ENCODE results near the gene TBCCD1. TPM values are rescaled to one million over a fixed set of nuclear protein-coding genes. Genes with fewer than 3 reads are reported as not detected.

Gene TBCCD1
- total and polyA plus RNA-seq, 2 of the 8 experiments (the other 6 are each of a cell fraction or from before 2014, with no cell fraction given), result 11.3 to 13.9 TPM

GRCh38 chr3:186570096-186570940 is 3.2 kb upstream of the TBCCD1 start, which contains the start of gene DNAJB11 (continued):
- peak; percentile 93 for TF ChIP-seq TBP (IDR thresholded peaks at IDR 0.05; ENCODE audit: low read depth, low read length)
- TF ChIP-seq RBBP5 (IDR thresholded peaks at IDR 0.05; ENCODE audit: borderline replicate concordance, low read depth, low read length), result 0 out of 2 replicates have a peak, but pooled peaks have one; percentile 40
- no peak for TF ChIP-seq CBX8 (IDR thresholded peaks at IDR 0.05; ENCODE audit: borderline replicate concordance, low read depth, low read length)
- TF ChIP-seq, protein P1, sequence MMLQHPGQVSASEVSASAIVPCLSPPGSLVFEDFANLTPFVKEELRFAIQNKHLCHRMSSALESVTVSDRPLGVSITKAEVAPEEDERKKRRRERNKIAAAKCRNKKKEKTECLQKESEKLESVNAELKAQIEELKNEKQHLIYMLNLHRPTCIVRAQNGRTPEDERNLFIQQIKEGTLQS (IDR thresholded peaks at IDR 0.05; ENCODE audit: insufficient read depth, low read depth, low read length), result peak; percentile 79
- TF ChIP-seq GTF2F1 (IDR thresholded peaks at IDR 0.05; ENCODE audit: borderline replicate concordance, low read depth, low read length), result peak; percentile 62; the same call in 1 of the 2 replicates
- peak; percentile 92 for TF ChIP-seq KDM4A (IDR thresholded peaks at IDR 0.05; ENCODE audit: low read depth, low read length, severe bottlenecking)
- peak in 1 of 2 experiments; percentile 50; a peak in 1 of 4 replicates for TF ChIP-seq HDAC2 (IDR thresholded peaks at IDR 0.05; ENCODE audit: borderline replicate concordance in 1 of 2, low read depth in 2 of 2, low read length in 2 of 2)
- TF ChIP-seq RFX5 (IDR thresholded peaks at IDR 0.05; ENCODE audit: borderline replicate concordance, low read depth, low read length), result no peak
- TF ChIP-seq POLR2AphosphoS5 (IDR thresholded peaks at IDR 0.05; ENCODE audit: low read depth, low read length), result peak; percentile 97
- TF ChIP-seq, protein P2, sequence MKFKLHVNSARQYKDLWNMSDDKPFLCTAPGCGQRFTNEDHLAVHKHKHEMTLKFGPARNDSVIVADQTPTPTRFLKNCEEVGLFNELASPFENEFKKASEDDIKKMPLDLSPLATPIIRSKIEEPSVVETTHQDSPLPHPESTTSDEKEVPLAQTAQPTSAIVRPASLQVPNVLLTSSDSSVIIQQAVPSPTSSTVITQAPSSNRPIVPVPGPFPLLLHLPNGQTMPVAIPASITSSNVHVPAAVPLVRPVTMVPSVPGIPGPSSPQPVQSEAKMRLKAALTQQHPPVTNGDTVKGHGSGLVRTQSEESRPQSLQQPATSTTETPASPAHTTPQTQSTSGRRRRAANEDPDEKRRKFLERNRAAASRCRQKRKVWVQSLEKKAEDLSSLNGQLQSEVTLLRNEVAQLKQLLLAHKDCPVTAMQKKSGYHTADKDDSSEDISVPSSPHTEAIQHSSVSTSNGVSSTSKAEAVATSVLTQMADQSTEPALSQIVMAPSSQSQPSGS (IDR thresholded peaks at IDR 0.05; ENCODE audit: low read length), result peak; percentile 83; the same call in 1 of the 2 replicates
- peak; percentile 87 for TF ChIP-seq PHF8 (conservative IDR thresholded peaks at IDR 0.05; ENCODE audit: low read depth, low read length)
- no peak for TF ChIP-seq JUN (IDR thresholded peaks at IDR 0.05; ENCODE audit: low read depth, low read length)
- TF ChIP-seq HDAC6 (IDR thresholded peaks at IDR 0.05; ENCODE audit: low read depth, low read length), result no peak
- TF ChIP-seq SIRT6 (IDR thresholded peaks at IDR 0.05; ENCODE audit: low read length), result no peak
- TF ChIP-seq TCF12 (IDR thresholded peaks at IDR 0.05; ENCODE audit: low read depth, low read length), result no peak
- TF ChIP-seq KDM1A (IDR thresholded peaks at IDR 0.05; ENCODE audit: borderline replicate concordance, low read length), result no peak
- peak; percentile 23; the same call in 1 of the 2 replicates for TF ChIP-seq YY1 (IDR thresholded peaks at IDR 0.05; ENCODE audit: low read depth, low read length)
- TF ChIP-seq GABPA (IDR thresholded peaks at IDR 0.05; ENCODE audit: borderline replicate concordance, insufficient read depth, low read length), result no peak
- TF ChIP-seq FOSL1 (IDR thresholded peaks at IDR 0.05; ENCODE audit: insufficient read depth, low read depth, low read length), result no peak
- peak; percentile 97 for TF ChIP-seq TAF1 (IDR thresholded peaks at IDR 0.05; ENCODE audit: low read depth, low read length)
- peak; percentile 50; the same call in 1 of the 2 replicates for TF ChIP-seq SRF (IDR thresholded peaks at IDR 0.05; ENCODE audit: low read depth, low read length)
